GM21528 (cell line): ENCODE measurements around the gene GLI1.
"Not testable (repeated sequence)": the region's sequence is repeated elsewhere in the genome, so short reads cannot be mapped to it uniquely, and the experiment has no call there.

Experiments used
- ATAC-seq: cut with Tn5 transposase; IDR thresholded peaks from one replicate; pipeline ENCODE4 v1.9.1; 2021; ENCODE audit warnings: mild to moderate bottlenecking, moderate library complexity; ENCODE audit not compliant: unreplicated experiment, low FRiP score

GLI1 gene

GRCh38 chr12:57495051-57495701 lies 35.6 kb downstream of the GLI1 start:
- not testable (repeated sequence) for ATAC-seq

- ATAC-seq: no peak
Observed at GRCh38 chr12:57496822-57497221, 37.2 kb downstream of the GLI1 start.

- ATAC-seq: no peak
Observed at GRCh38 chr12:57497223-57498131, 37.9 kb downstream of the GLI1 start.

GRCh38 chr12:57498132-57498502 lies 38.5 kb downstream of the GLI1 start:
- no peak for ATAC-seq

GRCh38 chr12:57498571-57498970 lies 39.0 kb downstream of the GLI1 start:
- no peak for ATAC-seq

- ATAC-seq: no peak
Observed at GRCh38 chr12:57500213-57500612, 40.6 kb downstream of the GLI1 start.

- ATAC-seq: not testable (repeated sequence)
Observed at GRCh38 chr12:57502311-57502969, 42.9 kb downstream of the GLI1 start.

GRCh38 chr12:57506541-57506940 lies 47.0 kb downstream of the GLI1 start:
- ATAC-seq: not testable (repeated sequence)

GRCh38 chr12:57507796-57508195 lies 48.2 kb downstream of the GLI1 start:
- not testable (repeated sequence) for ATAC-seq

GRCh38 chr12:57511161-57511560 lies 51.6 kb downstream of the GLI1 start:
- no peak for ATAC-seq

- ATAC-seq: no peak
Observed at GRCh38 chr12:57511588-57512325, 52.2 kb downstream of the GLI1 start.

- no peak for ATAC-seq
Observed at GRCh38 chr12:57512665-57513064, 53.1 kb downstream of the GLI1 start.

GRCh38 chr12:57513266-57513665 lies 53.7 kb downstream of the GLI1 start:
- ATAC-seq: no peak

- ATAC-seq: not testable (repeated sequence)
Observed at GRCh38 chr12:57513677-57514076, 54.1 kb downstream of the GLI1 start.

- ATAC-seq: not testable (repeated sequence)
Observed at GRCh38 chr12:57514246-57514645, 54.7 kb downstream of the GLI1 start.

- no peak for ATAC-seq
Observed at GRCh38 chr12:57514720-57515407, 55.3 kb downstream of the GLI1 start.

- no peak for ATAC-seq
Observed at GRCh38 chr12:57515408-57515933, 55.9 kb downstream of the GLI1 start.

- ATAC-seq: no peak
Observed at GRCh38 chr12:57515934-57516541, 56.5 kb downstream of the GLI1 start.

GRCh38 chr12:57516617-57517153 lies 57.1 kb downstream of the GLI1 start:
- no peak for ATAC-seq
